HepG2 (cell line): Measurements from ENCODE around the gene SPCS2. TPM values are rescaled to one million over a fixed set of nuclear protein-coding genes. Genes with fewer than 3 reads are reported as not detected.

Source experiments
- ATAC-seq: fragments of 200-7000 bp; cut with Tn5 transposase; 3 replicates; pipeline ENCODE4 v1.9.1; 2020; ENCODE audit warnings: mild to moderate bottlenecking, moderate library complexity
- BruUV-seq: library from RNA; stranded (reverse); fragments of 400-500 nt; replicated peaks from 2 replicates; lab custom pipeline; 2021; lab: Mats Ljungman, UMichigan
- CTCF ChIA-PET: fragments of 300-600 bp; formaldehyde crosslinking; extraction: SDS; loops from one replicate; lab custom pipeline; 2021; ENCODE audit warnings: low total read pairs, inconsistent platforms, low intra/inter-chr PET ratio; lab: Yijun Ruan, JAX
- POLR2A ChIA-PET: fragments of 350-600 bp; sonication (Branson Sonifier 250); formaldehyde crosslinking; loops from one replicate; lab custom pipeline; 2020; ENCODE audit warnings: antibody characterized with exemption, inconsistent platforms; lab: Yijun Ruan, JAX
- DNase-seq: peaks from one replicate; pipeline ENCODE4 v3.0.0-alpha.2; 2015; ENCODE audit warnings: low spot score
- FAIRE-seq: peaks from 3 replicates; lab custom pipeline; 2011; peaks lifted over from hg19 to GRCh38; lab: Jason Lieb, UNC
- H2AFZ ChIP-seq: one replicate; pipeline ENCODE4 v1.6.1; 2011; ENCODE audit warnings: low read length, inconsistent platforms
- H3K27ac ChIP-seq: fragments of 300-600 bp; 3 replicates; pipeline ENCODE4 v1.8.0; 2011; ENCODE audit warnings: mixed run types, mild to moderate bottlenecking, mixed read lengths, low read length, inconsistent platforms; ENCODE audit not compliant: insufficient read depth; ENCODE audit errors: extremely low read length
- H3K27me3 ChIP-seq, 2 experiments: fragments of 200-600 bp in 1 of 2; 2 replicates in 1 of 2; 3 replicates in 1 of 2; pipeline versions ENCODE4 v1.6.0 to v1.8.0; 2011; ENCODE audit warnings: low read length in 2 of 2, mild to moderate bottlenecking in 2 of 2, moderate library complexity in 2 of 2, inconsistent platforms in 1 of 2; ENCODE audit not compliant: insufficient read depth in 2 of 2, control insufficient read depth in 1 of 2
- H3K36me3 ChIP-seq, 2 experiments: fragments of 200-600 bp in 1 of 2; replicated peaks in 1 of 2; 2 replicates in 1 of 2; 3 replicates in 1 of 2; pipeline versions ENCODE4 v1.5.1 to v1.8.0; 2011; ENCODE audit warnings: low read length in 2 of 2, inconsistent platforms in 1 of 2; ENCODE audit not compliant: insufficient read depth in 2 of 2, control insufficient read depth in 1 of 2
- H3K4me1 ChIP-seq: 2 replicates; pipeline ENCODE4 v1.5.1; 2012; ENCODE audit warnings: low read length, inconsistent platforms; ENCODE audit not compliant: insufficient read depth
- H3K4me2 ChIP-seq: 2 replicates; pipeline ENCODE4 v1.6.0; 2011; ENCODE audit warnings: low read depth, low read length, inconsistent platforms
- H3K4me3 ChIP-seq, 3 experiments: fragments of 200-600 bp in 1 of 3; sonication (generic), shearing (Covaris generic) in 1 of 3; replicated peaks in 1 of 3; 2 replicates each; pipeline ENCODE4 v1.5.1; 2011 to 2016; ENCODE audit warnings: low read length in 3 of 3, inconsistent platforms in 2 of 3, low read depth in 2 of 3, mild to moderate bottlenecking in 2 of 3, control low read depth in 1 of 3, mixed read lengths in 1 of 3; ENCODE audit not compliant: insufficient read depth in 1 of 3
- H3K79me2 ChIP-seq: one replicate; pipeline ENCODE4 v1.6.1; 2011; ENCODE audit warnings: low read length, inconsistent platforms; ENCODE audit not compliant: insufficient read depth
- H3K9ac ChIP-seq: 2 replicates; pipeline ENCODE4 v1.6.0; 2011; ENCODE audit warnings: mild to moderate bottlenecking, low read depth, low read length, inconsistent platforms; ENCODE audit not compliant: insufficient read depth
- H3K9me3 ChIP-seq: 2 replicates; pipeline ENCODE4 v1.5.1; 2012; ENCODE audit warnings: mild to moderate bottlenecking, low read length
- H4K20me1 ChIP-seq: 2 replicates; pipeline ENCODE4 v1.6.0; 2011; ENCODE audit warnings: inconsistent platforms, mild to moderate bottlenecking, low read length, moderate library complexity; ENCODE audit not compliant: insufficient read depth
- CBFB ChIP-seq: sonication (generic); formaldehyde crosslinking; IDR thresholded peaks from 2 replicates; pipeline ENCODE4 v1.4.0; 2020; ENCODE audit warnings: missing genetic modification reagents
- FOXA1 ChIP-seq, 2 experiments: fragments of 450-650 bp in 1 of 2; sonication (generic) in 1 of 2; formaldehyde crosslinking in 1 of 2; IDR thresholded peaks; 2 replicates each; pipeline versions ENCODE4 v1.4.0 to v1.6.1; 2016 to 2020; ENCODE audit warnings: missing genetic modification reagents in 1 of 2
- FOXA3 ChIP-seq: IDR thresholded peaks from 2 replicates; pipeline ENCODE4 v1.6.1; 2016; ENCODE audit warnings: missing genetic modification reagents, missing compliant biosample characterization
- GABPB1 ChIP-seq: IDR thresholded peaks from 2 replicates; pipeline ENCODE4 v1.6.1; 2016; ENCODE audit warnings: mild to moderate bottlenecking, missing genetic modification reagents, moderate library complexity, missing compliant biosample characterization
- HDAC6 ChIP-seq: fragments of 200-600 bp; sonication (generic); IDR thresholded peaks from 2 replicates; pipeline ENCODE4 v1.7.0; 2017; ENCODE audit warnings: mild to moderate bottlenecking, antibody characterized with exemption, low read length, low read depth
- HMGA1 ChIP-seq: sonication (generic); formaldehyde crosslinking; conservative IDR thresholded peaks from 2 replicates; pipeline ENCODE4 v1.4.0; 2020; ENCODE audit warnings: missing genetic modification reagents
- JUNB ChIP-seq: sonication (generic); formaldehyde crosslinking; IDR thresholded peaks from 2 replicates; pipeline ENCODE4 v1.8.0; 2022; ENCODE audit warnings: missing genetic modification reagents, mild to moderate bottlenecking, borderline replicate concordance
- KDM3A ChIP-seq: IDR thresholded peaks from 2 replicates; pipeline ENCODE4 v1.6.1; 2018; ENCODE audit warnings: low read depth, missing compliant biosample characterization
- PBX2 ChIP-seq: IDR thresholded peaks from 2 replicates; pipeline ENCODE4 v1.6.1; 2016; ENCODE audit warnings: control low read depth
- PRMT3 ChIP-seq: sonication (generic); formaldehyde crosslinking; IDR thresholded peaks from 2 replicates; pipeline ENCODE4 v1.8.1; 2022; ENCODE audit warnings: low read depth, mild to moderate bottlenecking, moderate library complexity, missing genetic modification reagents, borderline replicate concordance
- SALL1 ChIP-seq: sonication (generic); formaldehyde crosslinking; IDR thresholded peaks from 2 replicates; pipeline ENCODE4 v1.8.0; 2022; ENCODE audit warnings: mild to moderate bottlenecking, missing genetic modification reagents
- SMC3 ChIP-seq: IDR thresholded peaks from 2 replicates; pipeline ENCODE4 v1.6.1; 2011; ENCODE audit warnings: low read length, improper control_type of control experiment
- SOX5 ChIP-seq: IDR thresholded peaks from 2 replicates; pipeline ENCODE4 v1.6.1; 2016; ENCODE audit warnings: borderline replicate concordance
- TBX3 ChIP-seq: fragments of 450-650 bp; IDR thresholded peaks from 2 replicates; pipeline ENCODE4 v1.6.1; 2017; ENCODE audit warnings: antibody characterized with exemption, mild to moderate bottlenecking, inconsistent platforms, borderline replicate concordance
- TCF7L2 ChIP-seq: IDR thresholded peaks from 2 replicates; pipeline ENCODE4 v1.6.1; 2011; ENCODE audit warnings: mild to moderate bottlenecking, low read depth, low read length, moderate library complexity
- TFDP2 ChIP-seq: sonication (generic); formaldehyde crosslinking; IDR thresholded peaks from 2 replicates; pipeline ENCODE4 v1.4.0; 2020; ENCODE audit warnings: missing genetic modification reagents
- TGIF2 ChIP-seq: IDR thresholded peaks from 2 replicates; pipeline ENCODE4 v1.6.1; 2016; ENCODE audit warnings: control low read depth, missing compliant biosample characterization
- THAP8 ChIP-seq: sonication (generic); formaldehyde crosslinking; IDR thresholded peaks from 2 replicates; pipeline ENCODE4 v1.5.1; 2020; ENCODE audit warnings: missing genetic modification reagents, mild to moderate bottlenecking, borderline replicate concordance
- U2AF1 ChIP-seq: fragments of 200-400 bp; formaldehyde crosslinking; optimal IDR thresholded peaks from 2 replicates; pipeline ENCODE3; 2017; ENCODE audit warnings: mild to moderate bottlenecking, low read depth, low read length
- ZBTB42 ChIP-seq: sonication (generic); formaldehyde crosslinking; IDR thresholded peaks from 2 replicates; pipeline ENCODE4 v1.5.0; 2020; ENCODE audit warnings: mild to moderate bottlenecking, missing genetic modification reagents
- ZNF441 ChIP-seq: sonication (generic); formaldehyde crosslinking; IDR thresholded peaks from 2 replicates; pipeline ENCODE4 v1.7.0; 2021; ENCODE audit warnings: missing genetic modification reagents, borderline replicate concordance
- ZNF605 ChIP-seq: sonication (generic); formaldehyde crosslinking; IDR thresholded peaks from 2 replicates; pipeline ENCODE4 v1.8.0; 2022; ENCODE audit warnings: mild to moderate bottlenecking, missing genetic modification reagents
- whole genome bisulfite sequencing: methylation state at CpG from one replicate; pipeline ENCODE4 v1.1.6; 2017; ENCODE audit warnings: low lambda C conversion rate; 5-methylcytosine and 5-hydroxymethylcytosine counted together
- in situ Hi-C: cut with HindIII; loops from 2 replicates; pipeline ENCODE4 v1.10.0; 2017; ENCODE audit warnings: low pct_unique_long_range_greater_than_20kb; ENCODE audit not compliant: extremely low pct_ligation_motif_present
- intact Hi-C: fragments of 100-400 bp; cut with micrococcal nuclease; formaldehyde crosslinking; loops from one replicate; pipeline ENCODE4 v1.10.0; 2022; ENCODE audit not compliant: unreplicated experiment
- polyA plus RNA-seq, 8 experiments: library from polyadenylated mRNA; depleted of rRNA in 3 of 8; stranded (reverse) in 7 of 8; unstranded in 1 of 8; fragments of >200 nt; fragmentation: Illumina TruSeq in 4 of 8; extraction: Trizol in 4 of 8; gene quantifications; 2 replicates each; pipeline versions ENCODE4 v1.2.1 to v1.2.3, GENCODE V29; 2011 to 2016; ENCODE audit warnings: low read depth in 4 of 8, missing spikeins in 1 of 8, mixed read lengths in 1 of 8; ENCODE audit not compliant: insufficient read depth in 1 of 8
- total RNA-seq, 5 experiments: library from RNA; depleted of rRNA; stranded (reverse); fragments of >200 nt; fragmentation: Illumina TruSeq; extraction: Trizol; gene quantifications; 2 replicates each; pipeline ENCODE4 v1.2.3, GENCODE V29; 2016; ENCODE audit warnings: low read depth in 1 of 5

Gene SPCS2
- total and polyA plus RNA-seq, 2 of the 13 experiments (the other 11 are each of a cell fraction or from before 2014, with no cell fraction given): 87.3 to 142 TPM

- TF ChIP-seq PBX2 (CRISPR knock-in tag) (0 out of 2 replicates have a peak, but pooled peaks have one; percentile 45), U2AF1 (no peak), TCF7L2 (peak; percentile 46; the same call in 1 of the 2 replicates), ZNF605 (CRISPR knock-in tag) (no peak), SALL1 (CRISPR knock-in tag) (0 out of 2 replicates have a peak, but pooled peaks have one; percentile 25), TBX3 (peak; percentile 85), FOXA3 (CRISPR knock-in tag) (peak; percentile 53)
- TF ChIP-seq, all 625 proteins: peak for 34
Observed at GRCh38 chr11:75013051-75013450, 64.0 kb downstream of the SPCS2 start (continued).

- Histone ChIP-seq H3K4me2 (no peak overlapping the region), H2AFZ (no peak overlapping the region), H3K4me3 (no peak overlapping the region), H3K36me3 (peaks cover 4 to 8% of the 10 kb centered on the region in 2 experiments; a peak in 2 of 5 replicates), H3K27me3 (no peaks in the 10 kb centered on the region), H4K20me1 (no peaks in the 10 kb centered on the region), H3K9me3 (no peaks in the 10 kb centered on the region), H3K79me2 (no peaks in the 10 kb centered on the region), H3K27ac (no peak overlapping the region), H3K9ac (no peak overlapping the region), H3K4me1 (peaks cover 17% of the 10 kb centered on the region)
- ATAC-seq (no peak), DNase-seq (no peak), FAIRE-seq (no peak)
- intact Hi-C loops: no loop called here
- POLR2A ChIA-PET: no interaction called here
- in situ Hi-C loops: no loop called here
- CTCF ChIA-PET: no interaction called here
- no peak for TF ChIP-seq HMGA1 (CRISPR knock-in tag)
- TF ChIP-seq FOXA1 (IDR thresholded peaks at IDR 0.05): no peak
- TF ChIP-seq FOXA1 (CRISPR knock-in tag; IDR thresholded peaks at IDR 0.05): no peak
- TF ChIP-seq THAP8: no peak
- TF ChIP-seq TGIF2 (CRISPR knock-in tag): no peak
- TF ChIP-seq SMC3: no peak
- TF ChIP-seq JUNB: no peak
- no peak for TF ChIP-seq SOX5 (CRISPR knock-in tag)
- TF ChIP-seq GABPB1 (CRISPR knock-in tag): no peak
- no peak for TF ChIP-seq CBFB (CRISPR knock-in tag)
- no peak for TF ChIP-seq TFDP2
- no peak for TF ChIP-seq KDM3A (CRISPR knock-in tag)
- TF ChIP-seq HDAC6: no peak
- TF ChIP-seq ZNF441: no peak
- TF ChIP-seq ZBTB42 (CRISPR knock-in tag): no peak
- TF ChIP-seq PRMT3 (CRISPR knock-in tag): no peak
- 56% methylated on average over 1 of the region's 1 CpG for WGBS
- no TSS peak for BruUV-seq
Observed at GRCh38 chr11:75014129-75014528, 65.1 kb downstream of the SPCS2 start.
